C4-2B (cell line): ENCODE data around the gene STRN3.

Source experiments
- H3K27ac ChIP-seq: fragments of 450-650 bp; 2 replicates; pipeline ENCODE4 v1.5.1; 2017
- ZFX ChIP-seq: fragments of 450-650 bp; IDR thresholded peaks from 2 replicates; pipeline ENCODE4 v1.6.1; 2017
- TF ChIP-seq, protein P1 (sequence below): fragments of 450-650 bp; conservative IDR thresholded peaks from 2 replicates; pipeline ENCODE4 v1.5.1; 2017; ENCODE audit warnings: mild to moderate bottlenecking

Gene STRN3

DNA sequence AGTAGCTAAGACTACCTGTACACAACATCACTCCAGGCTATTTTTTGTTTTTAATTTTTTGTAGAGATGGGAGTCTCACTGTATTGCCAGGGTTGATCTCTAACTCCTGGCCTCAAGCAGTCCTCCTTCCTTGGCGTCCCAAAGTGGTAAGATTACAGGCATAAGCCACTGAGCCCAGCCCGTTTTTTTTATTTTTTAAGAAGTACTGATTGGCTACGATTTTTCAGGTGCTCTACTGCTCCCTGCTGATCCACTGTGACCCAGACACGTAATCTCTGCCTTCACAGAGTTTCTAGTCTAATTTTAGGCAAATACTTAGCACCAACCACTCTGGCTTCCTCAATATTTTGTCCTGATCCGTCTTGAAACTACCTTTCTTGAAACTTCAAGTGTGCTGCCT, 4.3 kb upstream of the STRN3 start:
- no peak overlapping the region for H3K27ac ChIP-seq
- TF ChIP-seq ZFX: no peak
- TF ChIP-seq, protein P1, sequence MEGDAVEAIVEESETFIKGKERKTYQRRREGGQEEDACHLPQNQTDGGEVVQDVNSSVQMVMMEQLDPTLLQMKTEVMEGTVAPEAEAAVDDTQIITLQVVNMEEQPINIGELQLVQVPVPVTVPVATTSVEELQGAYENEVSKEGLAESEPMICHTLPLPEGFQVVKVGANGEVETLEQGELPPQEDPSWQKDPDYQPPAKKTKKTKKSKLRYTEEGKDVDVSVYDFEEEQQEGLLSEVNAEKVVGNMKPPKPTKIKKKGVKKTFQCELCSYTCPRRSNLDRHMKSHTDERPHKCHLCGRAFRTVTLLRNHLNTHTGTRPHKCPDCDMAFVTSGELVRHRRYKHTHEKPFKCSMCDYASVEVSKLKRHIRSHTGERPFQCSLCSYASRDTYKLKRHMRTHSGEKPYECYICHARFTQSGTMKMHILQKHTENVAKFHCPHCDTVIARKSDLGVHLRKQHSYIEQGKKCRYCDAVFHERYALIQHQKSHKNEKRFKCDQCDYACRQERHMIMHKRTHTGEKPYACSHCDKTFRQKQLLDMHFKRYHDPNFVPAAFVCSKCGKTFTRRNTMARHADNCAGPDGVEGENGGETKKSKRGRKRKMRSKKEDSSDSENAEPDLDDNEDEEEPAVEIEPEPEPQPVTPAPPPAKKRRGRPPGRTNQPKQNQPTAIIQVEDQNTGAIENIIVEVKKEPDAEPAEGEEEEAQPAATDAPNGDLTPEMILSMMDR: no peak

DNA sequence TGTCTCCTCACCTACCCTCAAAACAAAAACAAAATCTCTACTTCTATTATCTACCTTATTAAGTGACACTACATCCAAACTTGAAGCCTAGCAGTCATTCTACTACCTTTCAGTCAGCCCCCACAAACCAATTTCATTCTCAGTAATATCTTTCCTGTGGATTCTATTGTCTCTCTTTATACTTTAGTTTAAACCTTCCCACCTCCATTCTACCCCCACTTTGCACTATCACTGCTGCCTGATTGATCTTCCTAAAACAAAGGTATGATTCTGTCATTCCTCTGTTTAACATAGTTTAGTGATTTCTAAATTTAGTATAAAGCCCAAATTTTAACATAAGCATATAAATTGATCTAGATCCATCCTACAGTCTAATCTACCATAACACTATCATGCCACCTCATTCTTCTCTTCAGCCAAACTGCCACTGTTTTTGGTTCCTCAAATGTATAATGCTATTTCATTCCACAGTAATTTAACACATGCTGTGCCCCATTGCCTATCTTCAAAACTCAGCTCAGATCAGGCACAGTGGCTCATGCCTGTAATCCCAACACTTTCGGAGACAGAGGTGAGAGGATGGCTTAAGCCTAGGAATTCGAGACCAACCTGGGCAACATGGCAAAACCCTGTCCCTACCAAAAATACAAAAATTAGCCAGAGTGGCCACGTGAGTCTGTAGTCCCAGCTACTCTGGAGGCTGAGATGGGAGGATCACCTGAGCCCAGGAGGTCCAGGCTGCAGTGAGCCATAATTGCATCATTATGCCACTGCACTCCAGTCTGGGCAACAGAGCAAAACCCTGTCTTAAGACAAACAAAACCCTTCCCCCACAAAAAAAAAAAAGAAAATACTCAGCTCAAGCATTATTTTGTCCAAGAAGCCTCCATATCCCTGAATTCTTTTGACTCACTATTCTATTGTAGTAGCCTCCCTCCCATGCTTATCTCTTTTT, 3.1 kb upstream of the STRN3 start:
- no peak overlapping the region for H3K27ac ChIP-seq
- TF ChIP-seq, protein P1: no peak
- TF ChIP-seq ZFX: no peak

DNA sequence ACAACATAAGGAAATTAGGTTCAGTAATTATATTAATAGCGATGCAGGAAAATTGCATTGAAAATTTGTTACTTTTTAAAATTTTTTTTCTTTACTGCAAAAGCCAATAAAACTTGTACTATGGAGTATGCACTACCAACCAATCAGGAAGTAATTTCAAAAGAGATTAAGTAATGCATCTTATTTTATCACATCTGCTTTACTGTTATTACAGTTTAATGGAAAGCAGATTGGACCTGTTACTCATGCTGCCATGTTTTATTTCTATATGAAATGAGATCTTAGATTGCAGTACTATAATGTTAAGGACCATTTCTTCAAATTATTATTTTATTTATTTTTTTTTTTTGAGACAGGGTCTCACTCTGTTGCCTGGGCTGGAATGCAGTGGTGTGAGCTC, 1.7 kb upstream of the STRN3 start:
- TF ChIP-seq, protein P1: no peak
- TF ChIP-seq ZFX: no peak
- H3K27ac ChIP-seq: peak overlapping the region; percentile 97; the same call in 1 of the 2 replicates

DNA sequence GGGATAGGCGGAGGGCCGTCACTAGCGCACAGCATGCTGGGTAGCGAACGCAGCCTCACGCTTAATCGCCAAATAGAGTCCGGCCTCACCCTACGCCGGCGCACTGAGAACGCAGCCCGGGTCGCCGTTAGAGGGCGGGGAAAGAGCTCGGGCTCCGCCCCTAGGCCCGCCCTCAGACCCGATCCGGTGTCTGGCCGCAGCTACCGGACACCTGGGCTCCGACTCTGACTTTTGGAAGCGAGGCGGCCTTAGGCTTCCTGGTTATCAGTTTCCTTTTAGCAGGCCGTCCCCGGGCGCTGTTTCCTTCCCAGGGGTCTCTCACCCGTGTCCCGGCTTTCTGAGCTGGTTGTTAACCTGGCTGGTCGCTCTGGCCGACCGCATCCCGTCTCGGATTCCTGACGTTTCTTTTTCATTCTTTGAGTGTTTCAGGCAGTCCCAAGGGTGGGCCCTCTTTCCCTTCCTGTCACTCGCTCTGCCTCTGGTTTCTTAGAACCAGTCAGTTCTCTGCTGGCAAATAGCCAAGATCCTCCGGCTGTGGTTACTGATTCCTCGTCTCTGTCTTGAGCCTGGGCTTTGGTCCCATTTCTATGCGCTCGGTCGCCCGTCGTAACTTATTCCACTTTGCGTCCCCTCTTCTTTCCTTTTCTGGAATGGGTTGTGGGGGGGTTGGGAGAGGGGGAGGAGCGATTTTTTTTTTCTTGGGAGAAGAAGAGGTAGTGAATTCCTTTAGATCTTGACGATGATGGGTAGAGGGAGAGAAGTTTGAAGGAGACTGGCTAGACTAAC, 464 bp upstream of the STRN3 start:
- TF ChIP-seq, protein P1: no peak
- TF ChIP-seq ZFX: no peak
- H3K27ac ChIP-seq: peak overlapping the region; percentile 97

DNA sequence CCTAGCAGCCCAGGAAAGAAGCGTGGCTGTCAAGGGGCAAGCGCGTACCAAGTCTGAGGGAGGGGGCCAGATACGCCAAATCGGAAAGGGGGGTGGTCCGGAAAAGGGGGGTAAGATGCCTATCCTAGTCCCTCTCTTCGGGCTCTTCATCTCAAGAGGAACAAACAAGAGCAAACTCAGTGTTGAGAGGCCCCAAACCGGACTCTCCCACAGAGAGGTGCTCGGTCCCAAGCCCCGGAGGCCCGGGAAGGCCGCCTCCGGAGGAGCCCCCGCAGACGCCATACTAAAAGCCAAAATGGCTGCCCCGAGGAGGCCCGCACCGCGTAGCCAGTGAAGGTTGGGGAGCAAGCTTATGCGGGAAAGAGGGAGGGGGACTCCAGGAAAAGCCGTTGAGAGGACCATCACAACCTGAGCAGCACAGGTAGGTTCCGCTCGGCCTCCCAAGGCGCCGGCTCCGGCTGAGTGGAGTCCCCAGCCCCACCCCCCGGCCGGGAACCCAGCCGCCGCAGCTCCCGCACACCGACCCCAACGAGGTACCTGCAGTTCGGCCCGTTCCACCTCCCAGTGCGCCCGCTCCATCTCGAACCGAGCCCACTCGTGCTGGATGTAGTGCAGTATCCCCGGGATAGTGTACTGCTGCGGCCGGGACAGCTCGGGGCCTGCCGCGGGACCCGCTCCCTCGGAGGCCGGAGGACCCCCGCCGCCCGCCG, 657 bp downstream of the STRN3 start, which contains the start of gene AP4S1:
Gene AP4S1, plus strand, starts transcription at position 283 of the 710 bp plus-strand sequence. CDS start 40,548 bp downstream, outside the sequence.
- TF ChIP-seq, protein P1: no peak
- TF ChIP-seq ZFX: peak; percentile 92
- H3K27ac ChIP-seq: peak within 1 kb of the TSS; percentile 97

DNA sequence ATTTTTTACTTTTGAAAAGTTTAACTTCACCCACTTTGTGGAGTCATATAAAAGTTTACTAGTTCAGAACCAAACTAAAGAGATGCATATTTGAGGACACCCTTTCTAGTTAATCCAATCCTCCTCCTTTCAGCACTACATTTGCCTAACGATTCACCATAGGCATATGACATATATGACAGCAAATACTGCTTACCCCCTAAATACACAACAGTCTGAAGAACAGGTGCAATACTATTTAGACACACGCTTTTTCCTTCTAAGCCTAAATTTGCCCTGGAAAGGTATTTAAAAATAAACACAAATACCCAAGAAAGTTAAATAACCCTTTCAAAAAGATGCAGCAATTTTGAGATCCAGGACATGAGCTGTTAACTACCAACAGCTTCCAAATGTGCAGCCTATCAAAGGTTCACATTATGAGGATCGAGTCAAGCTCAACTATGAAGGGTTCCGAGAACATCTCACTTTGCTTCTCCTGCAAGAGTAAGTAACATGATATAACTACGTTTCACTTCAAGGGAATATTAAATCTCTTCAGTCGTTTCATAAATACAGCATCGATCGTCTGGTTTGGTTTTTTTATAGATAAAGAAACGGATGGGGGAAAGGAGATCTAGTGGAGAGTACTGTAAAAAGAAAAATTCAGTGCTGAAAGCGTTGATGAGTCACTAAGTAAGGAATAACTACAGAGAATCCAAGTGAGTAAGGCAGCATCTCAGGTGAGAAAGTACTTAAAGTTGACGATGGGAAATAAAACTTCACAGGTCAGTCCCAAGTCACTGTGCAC, 1.4 kb downstream of the STRN3 start:
- TF ChIP-seq, protein P1: no peak
- peak overlapping the region; percentile 97 for H3K27ac ChIP-seq
